Upper lobe of left lung (tissue), 4 donors: ENCODE data around the gene TMEM132D.

Experiments
- CTCF ChIP-seq, 6 experiments: fragments of 450-650 bp in 4 of 6; fragments of 200-600 bp in 2 of 6; sonication (generic) in 2 of 6; IDR thresholded peaks; one replicate each; pipeline ENCODE4 v1.5.1; 2016 to 2019; ENCODE audit warnings: antibody characterized with exemption in 6 of 6
- POLR2AphosphoS5 ChIP-seq, 2 donors: sonication (generic); formaldehyde crosslinking; IDR thresholded peaks; one replicate each; pipeline ENCODE4 v1.5.1; 2017; ENCODE audit warnings: antibody characterized with exemption in 2 of 2

GRCh38 chr12:129379076-129379804 lies 524.6 kb downstream of the TMEM132D start:
- TF ChIP-seq CTCF (IDR thresholded peaks at IDR 0.05) (no peak), POLR2AphosphoS5 (IDR thresholded peaks at IDR 0.05) (no peak)
